Stimulated activated CD4-positive, alpha-beta T cell treated with anti-CD3 and anti-CD28 coated beads, TNF-alpha, amount 100 ng/mL, for 1 hour (primary cell): ENCODE results near the gene SPATS2.
"Not testable (repeated sequence)": the region's sequence is repeated elsewhere in the genome, so short reads cannot be mapped to it uniquely, and the experiment has no call there.

Experiments
- DNase-seq, 3 donors: peaks; one replicate each; pipeline ENCODE4 v3.0.0-alpha.2; 2020; ENCODE audit warnings: low read depth in 3 of 3, low spot score in 1 of 3

SPATS2 gene

DNA sequence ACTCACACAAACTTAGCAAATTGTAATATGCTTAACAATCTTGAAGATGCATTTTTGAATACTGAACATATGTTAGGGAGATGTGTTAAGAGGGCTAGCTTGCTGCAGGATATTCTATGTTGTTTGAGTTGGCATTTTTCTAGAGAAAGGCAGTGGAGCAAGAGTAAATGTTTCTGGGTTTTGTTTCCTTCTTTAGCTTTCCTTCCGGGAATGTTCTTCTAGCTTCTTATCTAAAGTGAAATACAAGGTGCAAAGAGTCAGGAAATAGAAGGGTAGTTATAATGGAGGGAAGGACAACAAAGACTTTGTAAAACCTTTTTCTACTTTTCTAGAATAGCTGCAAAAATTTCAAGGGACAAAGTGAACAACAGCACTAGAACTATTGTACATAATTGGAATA, 94.0 kb downstream of the SPATS2 start:
- DNase-seq = no peak

DNA sequence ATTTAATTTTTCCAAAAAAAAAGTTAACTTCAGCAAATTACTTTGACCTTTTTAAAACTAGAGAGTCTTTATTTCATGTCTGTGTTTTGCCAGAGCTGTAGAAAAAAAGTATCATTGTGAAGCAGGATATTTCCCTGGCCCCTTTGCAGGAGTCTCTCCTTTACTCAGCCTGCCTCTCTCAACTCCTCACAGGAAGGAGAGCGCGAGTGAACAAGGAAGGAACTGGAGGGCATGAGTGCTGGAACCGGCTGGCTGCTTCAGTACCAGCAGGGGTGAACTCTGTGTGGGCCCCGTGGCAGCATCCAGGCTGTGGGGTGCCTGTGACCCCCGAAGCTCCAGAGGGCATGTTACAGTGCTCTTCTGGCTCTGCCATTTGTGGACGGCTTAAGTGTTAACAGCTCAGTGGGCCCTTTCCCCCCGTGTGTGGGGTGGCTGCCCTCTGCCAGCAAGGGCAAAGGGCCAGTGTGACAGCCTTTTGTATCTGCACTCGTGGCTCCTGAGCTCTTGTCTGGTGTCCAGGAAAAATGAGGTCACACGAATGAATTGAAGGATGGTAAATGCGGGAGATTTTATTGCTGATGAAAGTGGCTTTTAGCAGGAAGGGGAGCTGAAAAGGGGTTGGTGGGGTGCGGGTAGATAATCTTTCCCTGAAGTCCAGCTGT, 95.0 kb downstream of the SPATS2 start:
- DNase-seq = no peak

DNA sequence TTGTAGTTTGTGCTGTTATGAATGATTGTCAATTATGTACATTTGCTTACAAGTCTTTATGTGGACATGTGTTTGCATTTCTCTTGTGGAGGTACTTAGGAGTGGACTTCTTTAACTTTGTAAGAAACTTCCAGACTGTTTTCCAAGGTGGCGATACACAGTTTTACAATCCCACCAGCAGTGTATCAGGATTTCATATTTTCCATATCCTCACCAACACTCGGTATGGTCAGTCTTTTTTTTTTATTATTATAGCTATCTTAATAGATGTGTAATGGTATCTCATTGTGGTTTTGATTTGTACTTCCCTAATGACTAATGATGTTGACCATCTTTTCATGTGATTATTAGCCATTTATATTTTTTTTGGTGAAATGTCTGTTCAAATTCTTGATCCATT, 97.9 kb downstream of the SPATS2 start:
- DNase-seq = no peak

DNA sequence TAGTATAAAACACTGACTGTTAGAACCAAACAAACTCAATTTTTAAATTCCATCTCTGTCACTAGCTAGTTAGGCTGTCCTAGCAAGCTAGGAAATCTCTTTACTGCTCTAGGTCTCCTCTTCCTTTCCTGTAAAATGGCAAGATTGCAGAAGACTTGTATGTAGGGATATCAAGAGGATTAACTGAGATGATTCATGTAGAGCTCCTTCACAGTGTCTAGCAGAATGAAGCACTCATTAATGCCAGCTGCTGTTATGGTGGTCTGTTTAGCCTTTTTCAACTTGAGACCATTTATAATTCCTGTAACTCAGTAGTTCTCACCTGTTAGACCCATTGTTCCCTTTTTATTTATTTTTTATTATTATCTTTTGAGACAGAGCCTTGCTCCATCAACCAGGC, 103.7 kb downstream of the SPATS2 start:
- DNase-seq = no peak

DNA sequence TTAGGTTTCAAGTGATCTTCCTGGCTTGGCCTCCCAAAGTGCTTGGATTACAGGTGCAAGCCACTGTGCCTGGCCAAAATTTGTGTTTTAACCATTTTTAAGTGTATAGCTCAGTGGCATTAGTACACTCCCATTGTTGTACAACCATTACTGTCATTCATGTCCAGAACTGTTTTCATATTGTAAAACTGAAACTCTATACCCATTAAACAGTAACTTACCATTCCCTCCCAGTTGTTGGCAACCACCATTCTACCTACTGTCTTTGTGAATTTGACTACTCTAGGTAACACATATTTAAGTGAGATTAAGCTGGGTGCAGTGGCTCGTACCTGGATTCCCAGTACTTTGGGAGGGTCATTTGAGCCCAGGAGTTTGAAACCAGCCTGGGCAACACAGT, 104.3 kb downstream of the SPATS2 start:
- DNase-seq = no peak

DNA sequence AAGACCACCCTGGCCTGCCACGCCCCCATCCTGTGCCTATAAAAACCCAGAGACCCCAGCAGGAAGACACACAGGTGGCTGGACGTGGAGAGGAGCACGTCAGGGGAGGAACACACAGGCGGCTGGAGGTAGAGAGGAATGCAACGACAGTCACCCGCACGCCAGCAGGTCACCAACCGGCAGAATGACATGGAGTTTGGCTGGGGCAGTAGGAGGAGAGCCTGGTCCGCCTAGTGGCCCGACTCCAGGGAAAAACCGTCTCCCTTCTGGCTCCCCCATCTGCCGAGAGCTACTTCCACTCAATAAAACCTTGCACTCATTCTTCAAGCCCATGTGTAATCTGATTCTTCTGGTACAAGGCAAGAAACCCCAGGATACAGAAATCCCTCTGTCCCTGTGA, 108.8 kb downstream of the SPATS2 start:
- no peak for DNase-seq

DNA sequence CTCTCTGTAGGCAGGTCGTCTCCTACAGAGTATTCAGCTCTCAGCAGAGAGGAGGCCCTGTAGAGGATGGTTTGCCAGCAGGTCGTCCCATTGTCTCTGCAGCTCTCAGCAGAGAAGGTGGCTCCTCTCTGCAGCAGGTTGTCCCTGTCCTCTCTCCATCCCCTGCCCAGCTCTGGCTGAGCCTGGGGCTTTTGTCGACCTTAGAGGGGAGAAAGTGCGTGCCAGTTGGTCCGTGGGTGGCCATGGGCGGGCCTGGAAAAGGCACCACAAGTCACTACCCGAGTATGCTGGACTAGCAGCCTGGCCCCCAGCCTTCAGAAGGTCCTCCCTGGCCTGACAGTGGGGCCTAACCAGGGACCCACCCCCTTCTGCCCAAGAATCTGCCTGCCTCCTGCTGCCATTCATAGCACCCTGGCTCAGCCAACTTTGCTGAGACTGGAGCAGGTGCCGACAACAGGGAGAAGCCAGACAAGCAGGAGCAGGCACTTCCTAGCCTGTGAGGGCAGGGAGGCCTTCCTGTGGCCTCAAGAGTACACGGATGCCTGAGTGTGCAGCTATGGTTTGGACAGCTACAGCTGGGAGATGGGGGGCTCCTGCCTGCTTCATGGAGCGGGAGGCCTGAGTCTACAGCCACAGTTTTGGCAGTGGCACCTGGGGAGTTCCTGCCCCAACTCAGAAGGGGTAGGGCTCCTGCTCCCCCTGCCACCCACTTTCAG, 111.8 kb downstream of the SPATS2 start:
- no peak for DNase-seq

DNA sequence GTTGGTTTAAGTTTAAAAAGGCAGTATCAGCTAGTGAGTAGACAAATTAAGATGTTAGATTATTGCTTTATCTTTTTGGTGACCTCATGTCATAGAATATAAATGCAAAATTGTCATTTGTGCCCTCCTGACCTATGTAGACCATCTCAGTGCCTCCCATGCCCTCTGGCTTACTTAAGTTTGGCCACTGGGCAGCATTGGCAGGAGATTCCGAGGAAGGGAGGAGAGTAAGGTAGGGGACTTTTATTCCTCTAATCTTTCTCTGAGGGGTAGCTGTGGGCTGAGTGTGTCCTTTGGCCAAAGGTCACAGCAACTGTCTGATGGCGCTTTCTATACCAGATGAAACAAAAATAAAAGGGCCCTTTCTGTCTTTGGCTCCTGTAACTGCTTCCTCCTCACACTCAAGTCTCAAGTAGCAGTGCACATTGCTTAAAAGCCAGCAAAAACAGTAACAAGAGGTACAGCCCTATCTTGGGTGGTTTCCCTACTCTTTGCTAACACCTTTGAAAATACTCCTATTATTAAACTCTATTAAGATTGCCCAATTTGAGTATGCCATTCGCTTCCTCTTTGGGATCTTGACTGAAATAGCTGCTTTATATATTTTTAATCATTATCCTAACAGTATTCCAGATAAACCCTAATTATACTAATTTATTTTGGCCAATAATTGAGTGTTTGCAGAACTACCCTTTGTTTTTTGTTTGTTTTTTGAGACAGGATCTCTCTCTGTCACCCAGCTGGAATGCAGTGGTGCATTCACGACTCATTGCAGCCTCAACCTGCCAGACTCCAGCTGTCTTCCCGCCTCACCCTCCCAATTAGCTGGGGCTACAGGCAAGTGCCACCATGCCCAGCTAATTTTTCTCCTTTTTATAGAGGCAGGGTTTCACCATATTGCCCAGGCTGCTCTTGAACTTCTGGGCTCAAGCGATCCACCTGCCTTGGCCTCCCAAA, 115.1 kb downstream of the SPATS2 start:
- DNase-seq = no peak

DNA sequence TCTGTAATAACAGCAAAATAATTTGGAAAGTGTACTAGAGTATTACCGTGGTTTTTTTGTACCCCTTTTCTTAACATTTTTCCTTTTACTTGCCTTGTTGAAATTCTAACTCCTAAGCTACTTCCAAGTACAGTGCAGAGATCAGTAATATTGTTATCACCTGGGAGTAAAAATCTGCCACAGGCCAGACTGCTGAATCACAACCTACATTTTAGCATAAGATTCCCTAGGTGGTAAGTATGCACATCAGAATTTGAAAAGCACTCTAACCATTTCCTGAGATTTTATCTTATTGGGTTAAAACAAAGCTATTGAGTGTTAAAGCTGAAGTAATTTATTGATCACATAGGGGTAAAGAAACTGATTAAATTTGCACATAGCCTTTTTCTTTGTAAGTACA, 116.4 kb downstream of the SPATS2 start:
- no peak for DNase-seq

DNA sequence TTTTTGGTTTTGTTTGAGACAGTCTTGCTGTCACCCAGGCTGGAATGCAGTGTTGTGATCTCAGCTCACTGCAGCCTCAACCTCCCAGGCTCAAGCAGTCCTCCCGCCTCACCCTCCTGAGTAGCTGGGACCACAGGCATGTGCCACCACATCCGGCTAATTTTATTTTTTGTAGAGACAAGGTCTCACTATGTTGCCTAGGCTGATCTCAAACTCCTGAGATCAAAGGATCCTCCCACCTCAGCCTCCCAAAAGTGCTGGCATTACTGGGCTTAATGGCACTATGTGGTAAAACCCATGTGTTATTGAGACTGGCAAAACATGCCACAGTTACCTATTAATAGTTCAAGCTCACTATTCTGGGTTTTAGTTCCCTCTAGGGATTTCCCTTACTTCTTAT, 120.3 kb downstream of the SPATS2 start:
- DNase-seq = no peak

DNA sequence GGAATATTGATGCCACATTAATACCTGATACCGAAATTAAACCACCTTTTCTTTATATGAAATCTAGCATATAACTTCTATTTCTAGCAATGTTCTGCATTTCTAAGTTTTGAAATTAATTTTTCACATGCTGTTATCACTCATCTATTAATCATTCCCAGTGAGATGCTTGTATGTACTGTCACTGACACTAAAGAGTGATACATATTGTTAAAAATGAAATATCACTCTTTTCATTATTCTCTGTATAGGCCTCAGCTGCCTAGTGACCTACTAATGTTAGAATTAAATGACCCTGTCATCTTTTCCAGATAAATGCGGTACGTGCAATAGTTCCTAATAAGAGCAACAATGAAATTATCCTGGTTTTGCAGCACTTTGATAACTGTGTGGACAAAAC, 121.9 kb downstream of the SPATS2 start:
- no peak for DNase-seq

DNA sequence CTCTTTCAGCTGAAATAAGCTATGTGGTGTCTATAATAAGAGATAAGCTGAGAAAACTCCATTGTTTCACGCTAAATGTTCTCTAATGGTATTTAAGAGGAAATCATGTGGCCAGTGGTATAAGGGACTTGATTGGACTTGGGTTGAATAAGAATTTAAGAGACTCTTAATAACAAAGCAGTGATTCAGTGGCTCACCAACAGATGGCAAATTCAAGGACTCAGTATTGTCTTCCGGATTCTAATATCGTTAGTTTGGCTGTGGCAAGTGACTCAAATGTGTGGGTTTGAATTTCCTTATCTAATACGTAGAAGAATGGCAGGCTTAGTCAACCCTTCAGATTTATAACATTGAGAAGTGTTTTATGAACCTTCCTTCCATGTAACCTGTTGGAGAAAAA, 122.5 kb downstream of the SPATS2 start:
- DNase-seq = no peak

DNA sequence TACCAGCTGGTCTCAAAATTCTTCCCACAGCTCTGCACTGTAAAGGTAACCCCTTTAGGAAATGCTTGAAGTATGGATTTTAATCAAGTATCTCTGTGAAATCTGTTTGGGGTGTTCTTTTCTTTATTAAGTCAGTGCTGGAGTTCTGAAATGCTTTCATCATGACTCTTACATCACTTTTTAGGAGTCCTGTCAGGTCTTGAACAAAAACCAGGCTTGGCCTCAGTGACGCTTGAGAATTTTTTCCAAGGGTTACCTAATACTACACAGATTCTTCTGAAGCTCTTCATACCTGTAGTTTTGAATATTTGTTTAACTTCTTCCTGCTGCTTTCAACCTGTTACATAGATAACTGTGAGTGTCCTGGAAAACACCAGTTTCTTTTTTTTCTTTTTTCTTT, 124.6 kb downstream of the SPATS2 start:
- DNase-seq = no peak

DNA sequence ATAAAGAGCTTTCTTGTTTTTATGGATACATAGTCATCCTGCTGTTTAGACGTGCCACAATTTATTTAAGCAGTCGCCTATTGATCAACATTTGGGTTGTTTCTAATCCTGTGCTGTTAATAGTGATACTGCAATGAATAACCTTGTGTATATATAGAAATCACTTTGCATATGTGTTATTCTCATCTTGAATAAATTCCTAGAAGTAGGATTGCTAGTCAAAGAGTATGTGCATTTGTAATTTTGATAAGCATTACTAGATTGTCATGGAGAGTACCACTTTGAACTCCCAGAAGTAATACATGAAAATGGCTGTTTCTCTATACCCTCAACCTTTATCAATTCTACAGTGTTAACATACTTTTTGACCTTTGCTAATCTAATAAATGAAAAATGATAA, 126.6 kb downstream of the SPATS2 start:
- no peak for DNase-seq

DNA sequence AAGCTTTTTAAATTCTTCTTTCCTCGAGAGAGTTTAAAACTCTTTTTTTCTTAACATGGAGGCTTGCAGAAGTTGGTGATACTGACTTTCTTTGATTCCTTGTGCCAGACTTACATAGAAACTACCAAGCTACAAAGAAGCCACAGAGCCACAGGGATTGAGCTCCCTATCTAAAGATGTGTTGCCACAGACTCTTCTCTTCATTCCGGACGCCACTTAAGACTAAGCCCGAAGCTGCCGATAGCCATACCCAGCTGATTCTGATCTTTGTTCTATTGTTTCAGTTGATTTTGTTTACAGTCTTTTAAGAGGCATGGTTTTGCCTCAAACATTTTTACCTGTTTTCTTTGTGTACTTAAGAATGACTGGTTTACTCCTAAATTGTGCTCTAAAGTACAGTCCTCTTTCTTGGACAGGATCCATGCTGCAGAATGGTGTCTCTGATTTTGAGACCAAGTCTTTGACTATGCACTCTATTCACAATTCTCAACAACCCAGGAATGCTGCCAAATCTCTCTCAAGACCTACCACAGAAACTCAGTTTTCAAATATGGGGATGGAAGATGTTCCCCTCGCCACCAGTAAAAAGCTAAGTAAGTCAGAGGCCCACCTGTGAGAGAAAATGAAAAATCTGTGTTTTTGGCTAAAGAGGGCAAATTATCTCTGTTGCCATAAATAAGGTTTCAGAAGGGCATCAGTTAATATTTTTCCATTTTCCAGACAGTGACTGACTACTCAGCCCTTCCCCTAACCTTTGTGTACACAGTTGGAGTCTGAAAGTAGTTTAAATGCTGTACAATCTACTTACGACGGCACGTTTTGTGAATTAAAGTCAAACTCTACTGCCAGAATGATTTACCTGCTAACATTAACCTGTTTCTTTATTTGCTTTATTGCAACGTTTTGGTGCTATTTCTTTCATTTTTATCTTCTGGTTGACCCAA, 129.4 kb downstream of the SPATS2 start:
- DNase-seq = no peak

DNA sequence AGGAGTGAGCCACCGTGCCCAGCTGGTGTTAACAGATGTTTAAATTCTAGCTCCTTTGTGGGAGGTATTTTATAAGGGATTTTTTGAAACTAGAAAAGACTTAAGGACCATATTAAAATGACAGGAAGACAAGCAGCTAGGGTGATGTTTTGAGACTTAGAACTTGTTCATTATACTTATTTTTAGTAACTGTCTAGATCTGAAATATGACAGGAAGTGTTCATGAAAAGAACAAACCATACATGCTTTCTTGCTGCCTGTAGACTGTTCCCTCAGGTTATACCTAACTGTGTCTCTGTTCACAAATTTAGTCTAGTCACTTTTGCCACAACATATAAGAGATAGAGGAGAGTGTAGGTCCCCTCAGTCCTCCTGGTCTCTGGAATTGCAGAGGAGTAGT, 134.6 kb downstream of the SPATS2 start:
- DNase-seq = no peak

DNA sequence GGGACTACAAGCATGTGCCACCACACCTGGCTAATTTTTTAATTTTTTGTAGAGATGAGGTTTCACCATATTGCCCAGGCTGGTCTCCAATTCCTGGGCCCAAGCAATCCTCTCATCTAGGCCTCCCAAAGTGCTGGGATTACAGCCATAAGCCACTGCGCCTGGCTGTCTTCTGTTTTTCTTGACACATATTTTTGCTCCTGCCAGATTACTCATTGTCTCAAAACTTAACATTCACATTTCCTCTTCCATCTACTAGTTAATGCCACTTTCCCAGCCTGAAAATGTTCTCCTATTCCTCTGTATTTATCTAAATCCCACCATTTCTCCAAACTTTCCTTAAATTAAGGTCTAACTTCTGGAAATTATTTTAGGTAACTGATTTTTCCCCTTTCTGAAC, 135.3 kb downstream of the SPATS2 start:
- DNase-seq = no peak

DNA sequence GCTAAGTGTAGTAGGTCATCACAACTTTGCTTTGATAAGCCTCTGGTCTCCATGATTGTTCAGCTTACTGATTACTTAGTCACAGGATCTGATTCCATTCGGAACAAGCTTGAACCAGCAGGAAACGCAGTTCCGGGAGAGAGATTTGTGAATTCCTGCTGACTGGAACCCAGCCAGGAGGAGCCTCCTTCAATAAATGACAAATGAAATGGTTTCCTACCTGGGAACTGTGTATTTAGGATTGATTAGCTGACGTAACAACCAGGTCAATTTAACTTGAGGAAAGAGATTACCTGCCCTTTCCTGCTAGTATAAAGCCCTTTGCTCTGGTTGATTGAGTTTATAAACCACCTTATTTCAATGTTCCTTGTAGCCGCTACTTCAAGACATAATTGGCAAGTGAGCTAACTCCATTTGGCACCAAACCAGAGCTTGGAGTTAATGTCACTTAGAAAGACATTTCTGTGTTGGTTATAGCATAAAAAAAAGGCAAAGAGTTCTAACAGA, 136.5 kb downstream of the SPATS2 start:
- DNase-seq = no peak

DNA sequence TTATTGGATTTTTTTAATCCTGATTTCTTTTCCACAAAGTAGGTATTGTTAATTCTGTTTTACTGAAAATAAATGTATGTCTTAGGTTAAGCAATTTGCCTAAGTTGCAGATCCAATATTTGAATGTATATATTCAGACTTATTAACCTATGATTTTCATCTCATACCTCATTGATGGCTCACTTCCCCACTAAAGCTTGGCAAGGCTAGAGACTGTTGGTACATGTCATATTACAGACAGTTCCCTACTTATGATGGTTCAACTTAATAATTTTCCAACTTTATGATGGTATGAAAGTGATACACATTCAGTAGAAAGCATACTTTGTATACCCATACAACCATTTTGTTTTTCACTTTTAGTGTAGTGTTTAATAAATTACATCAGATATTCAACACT, 138.4 kb downstream of the SPATS2 start:
- DNase-seq = no peak

DNA sequence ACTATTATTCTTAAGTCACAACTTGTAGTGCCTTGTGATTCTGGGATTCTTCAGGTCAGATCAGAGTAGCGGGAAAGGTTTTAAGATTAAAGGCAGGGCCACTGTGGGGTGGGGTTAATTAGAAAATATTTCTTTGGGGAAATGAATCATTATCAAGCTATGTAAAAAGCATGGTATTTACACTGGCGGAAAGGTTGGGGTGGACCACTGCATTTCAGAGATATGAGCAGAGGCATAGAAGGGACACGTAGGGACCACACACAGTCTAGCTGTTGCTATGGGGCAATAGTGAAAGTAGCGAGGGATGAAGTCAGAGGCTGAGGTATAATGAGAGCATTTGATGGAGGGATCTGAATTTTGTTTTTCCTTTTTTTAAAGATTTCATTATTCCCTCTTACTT, 139.9 kb downstream of the SPATS2 start:
- no peak for DNase-seq

DNA sequence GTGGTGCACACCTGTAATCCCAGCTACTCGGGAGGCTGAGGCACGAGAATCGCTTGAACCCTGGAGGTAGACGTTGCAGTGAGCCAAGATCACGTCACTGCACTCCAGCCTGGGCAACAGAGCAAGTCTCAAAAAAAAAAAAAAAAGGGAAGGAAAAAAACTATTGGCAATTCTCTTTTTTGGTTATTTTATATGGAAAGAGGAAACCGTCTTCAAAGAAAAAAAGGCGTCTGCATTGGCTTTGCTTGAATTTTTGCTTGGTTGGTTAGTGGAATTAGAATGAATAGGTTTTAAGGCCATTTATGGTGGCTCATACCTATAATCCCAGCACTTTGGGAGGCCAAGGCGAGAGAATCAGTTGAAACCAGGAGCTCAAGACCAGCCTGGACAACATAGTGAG, 142.4 kb downstream of the SPATS2 start:
- not testable (repeated sequence) for DNase-seq
